IMR-90 (cell line): ENCODE measurements around the gene P4HA1. TPM values are rescaled to one million over a fixed set of nuclear protein-coding genes. Genes with fewer than 3 reads are reported as not detected.

Source experiments
- CEBPB ChIP-seq: IDR thresholded peaks from 2 replicates; pipeline ENCODE4 v1.6.1; 2012; ENCODE audit warnings: low read depth, low read length, improper control_type of control experiment
- CHD1 ChIP-seq: IDR thresholded peaks from 2 replicates; pipeline ENCODE4 v1.6.1; 2012; ENCODE audit warnings: low read depth, low read length, improper control_type of control experiment
- MAFK ChIP-seq: IDR thresholded peaks from 2 replicates; pipeline ENCODE4 v1.6.1; 2012; ENCODE audit warnings: low read depth, low read length, improper control_type of control experiment
- MXI1 ChIP-seq: IDR thresholded peaks from 2 replicates; pipeline ENCODE4 v1.6.1; 2012; ENCODE audit warnings: low read depth, mild to moderate bottlenecking, low read length, moderate library complexity, borderline replicate concordance
- SMC3 ChIP-seq: fragments of 150-350 bp; IDR thresholded peaks from 2 replicates; pipeline ENCODE4 v1.6.1; 2016; ENCODE audit warnings: low read depth, mild to moderate bottlenecking, antibody characterized with exemption, low read length, moderate library complexity
- polyA plus RNA-seq, 3 experiments: library from polyadenylated mRNA; depleted of rRNA; stranded (reverse); fragments of >200 nt; gene quantifications; 2 replicates each; pipeline ENCODE4 v1.2.3, GENCODE V29; 2012; ENCODE audit warnings: low replicate concordance in 1 of 3
- total RNA-seq: library from RNA; depleted of rRNA; stranded (reverse); fragments of >200 nt; gene quantifications from 2 replicates; pipeline ENCODE4 v1.2.3, GENCODE V29; 2012

P4HA1 gene
- total and polyA plus RNA-seq, 2 of the 4 experiments (the other 2 are of a cell fraction) = 178 to 241 TPM

DNA sequence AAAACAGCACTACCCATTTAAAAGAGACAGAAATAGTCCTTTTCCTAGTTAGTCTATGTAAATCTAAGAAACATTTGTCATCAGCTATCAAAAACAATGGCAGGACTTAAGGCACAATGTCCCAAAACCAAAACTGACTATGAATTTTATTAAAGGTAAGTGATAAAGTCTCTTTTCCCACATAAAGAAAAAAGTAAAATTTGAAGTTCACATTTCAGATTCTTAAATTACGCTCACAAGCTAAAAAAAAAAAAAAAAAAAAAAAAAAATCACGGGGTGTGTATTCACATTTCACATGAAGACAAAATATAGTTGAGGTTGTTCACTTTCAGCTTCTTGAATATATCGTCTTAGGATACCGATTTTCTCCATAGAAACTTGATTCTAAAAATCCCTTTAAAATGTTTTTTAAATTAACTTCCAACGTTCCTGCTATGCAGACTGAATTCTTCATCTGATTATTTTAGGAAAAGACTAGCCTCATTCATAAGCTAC is 1.6 kb downstream of the P4HA1 start (continued):
- TF ChIP-seq SMC3 (no peak), CHD1 (no peak), MXI1 (no peak), CEBPB (no peak), MAFK (no peak)
